K562 (cell line): Measurements from ENCODE around the gene FRMPD2. TPM values are rescaled to one million over a fixed set of nuclear protein-coding genes. Genes with fewer than 3 reads are reported as not detected.
"Not testable (repeated sequence)": the region's sequence is repeated elsewhere in the genome, so short reads cannot be mapped to it uniquely, and the experiment has no call there.

Experiments
- ATAC-seq: fragments of 200-7000 bp; cut with Tn5 transposase; 3 replicates; pipeline ENCODE4 v1.9.1; 2020; ENCODE audit warnings: moderate library complexity
- BruUV-seq: library from RNA; stranded (reverse); fragments of 400-500 nt; replicated peaks from 2 replicates; lab custom pipeline; 2021; lab: Mats Ljungman, UMichigan
- CTCF ChIA-PET: fragments of 300-600 bp; formaldehyde crosslinking; extraction: SDS; loops from one replicate; lab custom pipeline; 2021; ENCODE audit warnings: low intra/inter-chr PET ratio; lab: Yijun Ruan, JAX
- POLR2A ChIA-PET: fragments of 300-600, 350-650 bp; sonication (Branson Sonifier 250); formaldehyde crosslinking; extraction: SDS; loops from one replicate; lab custom pipeline; 2021; ENCODE audit warnings: antibody characterized with exemption, inconsistent platforms; lab: Yijun Ruan, JAX
- DNase-seq, 4 experiments: peaks; one replicate each; pipeline versions ENCODE4 v3.0.0 to v3.0.0-alpha.2; 2011 to 2018; ENCODE audit warnings: low spot score in 3 of 4, mixed read lengths in 3 of 4; ENCODE audit errors: extremely low read depth in 1 of 4
- FAIRE-seq: peaks from 2 replicates; lab custom pipeline; 2011; peaks lifted over from hg19 to GRCh38; lab: Jason Lieb, UNC
- H2AFZ ChIP-seq: 2 replicates; pipeline ENCODE4 v1.6.0; 2011; ENCODE audit warnings: low read depth, low read length, control low read depth, inconsistent platforms
- H3K27ac ChIP-seq: fragments of 200-600 bp; 3 replicates; pipeline ENCODE4 v1.8.0; 2011; ENCODE audit warnings: low read depth, mild to moderate bottlenecking, control low read depth, inconsistent platforms, low read length, moderate library complexity, mixed read lengths; ENCODE audit errors: extremely low read depth
- H3K27me3 ChIP-seq, 2 experiments: fragments of 300-600 bp in 1 of 2; 2 replicates in 1 of 2; 3 replicates in 1 of 2; pipeline versions ENCODE4 v1.6.0 to v1.8.0; 2011; ENCODE audit warnings: inconsistent platforms in 2 of 2, low read length in 2 of 2, mild to moderate bottlenecking in 1 of 2, mixed read lengths in 1 of 2, moderate library complexity in 1 of 2; ENCODE audit not compliant: control insufficient read depth in 2 of 2, insufficient read depth in 2 of 2
- H3K36me3 ChIP-seq: fragments of 300-600 bp; 3 replicates; pipeline ENCODE4 v1.8.0; 2011; ENCODE audit warnings: mild to moderate bottlenecking, low read length, inconsistent platforms; ENCODE audit not compliant: control insufficient read depth, insufficient read depth
- H3K4me1 ChIP-seq, 2 experiments: fragments of 200-600 bp in 1 of 2; replicated peaks in 1 of 2; 2 replicates in 1 of 2; 3 replicates in 1 of 2; pipeline versions ENCODE4 v1.5.1 to v1.8.0; 2011; ENCODE audit warnings: inconsistent platforms in 2 of 2, low read length in 2 of 2, mild to moderate bottlenecking in 1 of 2, mixed read lengths in 1 of 2, moderate library complexity in 1 of 2; ENCODE audit not compliant: control insufficient read depth in 2 of 2, insufficient read depth in 2 of 2
- H3K4me2 ChIP-seq: 2 replicates; pipeline ENCODE4 v1.6.1; 2011; ENCODE audit warnings: low read length, control low read depth, inconsistent platforms, mixed read lengths; ENCODE audit not compliant: insufficient read depth
- H3K4me3 ChIP-seq: fragments of 200-600 bp; sonication (generic), shearing (Covaris generic); 2 replicates; pipeline ENCODE4 v1.5.1; 2016; ENCODE audit warnings: control low read depth, inconsistent platforms
- H3K79me2 ChIP-seq: fragments of 200-600 bp; 3 replicates; pipeline ENCODE4 v1.8.0; 2011; ENCODE audit warnings: low read length, inconsistent platforms; ENCODE audit not compliant: control insufficient read depth, insufficient read depth
- H3K9ac ChIP-seq, 2 experiments: 2 replicates each; pipeline versions ENCODE4 v1.6.0 to v1.6.1; 2011; ENCODE audit warnings: low read depth in 2 of 2, low read length in 2 of 2, control low read depth in 1 of 2, inconsistent platforms in 1 of 2, mild to moderate bottlenecking in 1 of 2, mixed read lengths in 1 of 2; ENCODE audit not compliant: insufficient read depth in 1 of 2
- H3K9me1 ChIP-seq: one replicate; pipeline ENCODE4 v1.6.0; 2011; ENCODE audit warnings: inconsistent platforms, mild to moderate bottlenecking, low read length, moderate library complexity; ENCODE audit not compliant: control insufficient read depth, insufficient read depth
- H3K9me3 ChIP-seq: replicated peaks from 2 replicates; pipeline ENCODE4 v1.5.1; 2011; ENCODE audit warnings: low read depth, low read length, inconsistent platforms; ENCODE audit not compliant: control insufficient read depth, insufficient read depth
- H4K20me1 ChIP-seq: replicated peaks from 2 replicates; pipeline ENCODE4 v1.6.1; 2011; ENCODE audit warnings: low read length, inconsistent platforms, mixed read lengths; ENCODE audit not compliant: control insufficient read depth, insufficient read depth
- WGBS: fragments of 100-300 bp; shearing (Covaris generic); methylation state at CpG from one replicate; pipeline ENCODE4 v1.1.6; 2016; ENCODE audit warnings: low coverage, mixed read lengths; ENCODE audit not compliant: insufficient coverage; ENCODE audit errors: missing lambda C conversion rate; 5-methylcytosine and 5-hydroxymethylcytosine counted together
- in situ Hi-C: fragments of 300-500 bp; cut with MboI; formaldehyde crosslinking; loops from 4 replicates; pipeline ENCODE4 v1.15.0; 2018; ENCODE audit warnings: inconsistent platforms, mixed read lengths
- intact Hi-C: fragments of 100-400 bp; cut with micrococcal nuclease; formaldehyde crosslinking; loops from 2 replicates; pipeline ENCODE4 v1.14.2; 2022
- polyA plus RNA-seq, 8 experiments: library from polyadenylated mRNA; depleted of rRNA in 4 of 8; stranded (reverse) in 5 of 8; unstranded in 3 of 8; fragments of >200 nt; fragmentation: Nextera tagmentation in 2 of 8; fragmentation: Illumina TruSeq in 1 of 8; extraction: Ambion mirVana in 2 of 8; extraction: Trizol in 1 of 8; gene quantifications; 2 replicates each; pipeline versions ENCODE4 v1.2.1 to v1.2.3, GENCODE V29; 2011 to 2014; ENCODE audit warnings: inconsistent platforms in 1 of 8, missing spikeins in 1 of 8
- total RNA-seq, 7 experiments: library from RNA; depleted of rRNA in 6 of 7; stranded (reverse); fragments of >200 nt in 6 of 7; fragmentation: Illumina TruSeq in 2 of 7; extraction: Trizol in 2 of 7; gene quantifications; 2 replicates each; pipeline versions ENCODE4 v1.2.1 to v1.2.3, GENCODE V29; 2011 to 2021; ENCODE audit warnings: low replicate concordance in 1 of 7

Gene FRMPD2
- total and polyA plus RNA-seq, 9 of the 15 experiments (the other 6 are each of a cell fraction or from before 2014, with no cell fraction given) = 0.12 to 0.95 (median 0.33) TPM

GRCh38 chr10:48143721-48144642 is 130.5 kb downstream of the FRMPD2 start:
- H4K20me1 ChIP-seq, H2AFZ ChIP-seq, H3K4me1 ChIP-seq, H3K27me3 ChIP-seq, H3K27ac ChIP-seq, POLR2A ChIA-PET, intact Hi-C loops, FAIRE-seq, H3K9me1 ChIP-seq, H3K9me3 ChIP-seq, CTCF ChIA-PET, H3K4me2 ChIP-seq, H3K4me3 ChIP-seq, ATAC-seq, H3K36me3 ChIP-seq, H3K79me2 ChIP-seq, in situ Hi-C loops, DNase-seq, H3K9ac ChIP-seq, BruUV-seq: not testable (repeated sequence)
- no CpG with 5 or more reads among the region's 10 CpGs for WGBS

- FAIRE-seq, ATAC-seq, H3K9me1 ChIP-seq, H4K20me1 ChIP-seq, H3K9me3 ChIP-seq, BruUV-seq, H3K9ac ChIP-seq, intact Hi-C loops, POLR2A ChIA-PET, H3K4me2 ChIP-seq, H3K4me3 ChIP-seq, H3K27me3 ChIP-seq, H2AFZ ChIP-seq, in situ Hi-C loops, H3K27ac ChIP-seq, CTCF ChIA-PET, H3K36me3 ChIP-seq, H3K4me1 ChIP-seq, DNase-seq, H3K79me2 ChIP-seq: not testable (repeated sequence)
- 0% methylated on average over 1 of the region's 3 CpGs for WGBS
These were observed 133.5 kb downstream of the FRMPD2 start for GRCh38 chr10:48140949-48141348.
